Measurements from ENCODE around the gene PLA2G2E.
"Not testable (repeated sequence)": the region's sequence is repeated elsewhere in the genome, so short reads cannot be mapped to it uniquely, and the experiment has no call there.

The PLA2G2E gene, protein sequence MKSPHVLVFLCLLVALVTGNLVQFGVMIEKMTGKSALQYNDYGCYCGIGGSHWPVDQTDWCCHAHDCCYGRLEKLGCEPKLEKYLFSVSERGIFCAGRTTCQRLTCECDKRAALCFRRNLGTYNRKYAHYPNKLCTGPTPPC

DNA sequence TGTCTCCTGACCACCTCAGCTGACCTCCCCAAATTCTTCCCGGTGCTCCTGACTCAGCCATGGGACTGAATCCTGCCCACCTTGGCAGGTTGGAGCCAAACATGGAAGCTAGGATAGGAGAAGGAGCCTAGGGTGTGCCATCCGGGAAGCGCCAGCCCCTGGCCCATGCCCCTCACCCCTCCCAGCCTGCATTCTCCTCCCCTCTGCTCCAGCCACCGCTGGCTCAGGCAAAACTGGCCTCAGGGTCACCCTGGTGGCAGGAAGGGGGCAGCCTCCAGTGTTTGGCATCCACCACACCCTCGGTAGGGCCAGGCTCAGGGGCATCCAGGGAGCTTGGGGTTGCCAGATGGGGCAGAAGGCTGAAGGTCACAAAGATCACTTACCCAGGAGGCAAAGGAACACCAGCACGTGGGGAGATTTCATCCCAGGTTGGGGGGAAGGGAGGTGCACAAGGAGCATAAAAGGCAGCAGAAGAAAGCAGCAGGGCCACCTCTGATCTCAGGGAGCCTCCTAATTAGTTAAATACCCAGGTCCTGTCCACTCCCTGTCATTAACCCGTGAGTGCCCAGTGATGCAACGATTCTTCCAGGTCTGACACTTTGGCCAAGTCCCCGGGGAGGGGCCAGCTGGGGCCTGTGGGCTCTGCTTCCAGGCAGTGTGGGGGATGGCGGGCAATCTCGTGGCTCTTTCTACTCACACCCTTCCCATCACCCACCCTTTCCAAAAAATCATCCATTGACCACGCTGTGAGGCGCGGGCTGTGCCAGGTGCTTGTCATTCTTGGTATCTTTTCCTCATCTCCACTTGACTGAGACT is at the start of gene PLA2G2E:
PLA2G2E (minus strand) TSS at position 481 of the 816 bp plus-strand sequence; CDS start at position 423, 58 bp downstream.
- DNase-seq: no peak

DNA sequence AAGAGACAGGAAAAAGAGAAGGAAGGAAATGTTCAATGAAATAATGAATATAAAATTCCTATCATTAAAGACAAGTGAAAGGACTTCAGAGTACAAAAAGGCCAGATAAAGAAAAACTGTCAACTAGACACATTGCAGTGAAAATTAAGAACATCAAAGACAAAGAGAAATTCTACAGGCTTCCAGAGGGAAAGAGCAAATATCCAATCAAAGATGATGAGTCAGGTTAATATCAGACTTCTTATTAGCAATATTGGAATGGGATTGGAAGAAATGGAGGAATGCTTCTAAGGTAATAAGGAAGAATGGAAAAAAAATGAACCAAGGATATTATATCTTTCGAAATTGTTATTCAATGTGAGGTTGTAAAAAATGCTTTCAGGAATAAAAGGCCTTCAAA is 48.2 kb upstream of the PLA2G2E start:
- DNase-seq: no peak

DNA sequence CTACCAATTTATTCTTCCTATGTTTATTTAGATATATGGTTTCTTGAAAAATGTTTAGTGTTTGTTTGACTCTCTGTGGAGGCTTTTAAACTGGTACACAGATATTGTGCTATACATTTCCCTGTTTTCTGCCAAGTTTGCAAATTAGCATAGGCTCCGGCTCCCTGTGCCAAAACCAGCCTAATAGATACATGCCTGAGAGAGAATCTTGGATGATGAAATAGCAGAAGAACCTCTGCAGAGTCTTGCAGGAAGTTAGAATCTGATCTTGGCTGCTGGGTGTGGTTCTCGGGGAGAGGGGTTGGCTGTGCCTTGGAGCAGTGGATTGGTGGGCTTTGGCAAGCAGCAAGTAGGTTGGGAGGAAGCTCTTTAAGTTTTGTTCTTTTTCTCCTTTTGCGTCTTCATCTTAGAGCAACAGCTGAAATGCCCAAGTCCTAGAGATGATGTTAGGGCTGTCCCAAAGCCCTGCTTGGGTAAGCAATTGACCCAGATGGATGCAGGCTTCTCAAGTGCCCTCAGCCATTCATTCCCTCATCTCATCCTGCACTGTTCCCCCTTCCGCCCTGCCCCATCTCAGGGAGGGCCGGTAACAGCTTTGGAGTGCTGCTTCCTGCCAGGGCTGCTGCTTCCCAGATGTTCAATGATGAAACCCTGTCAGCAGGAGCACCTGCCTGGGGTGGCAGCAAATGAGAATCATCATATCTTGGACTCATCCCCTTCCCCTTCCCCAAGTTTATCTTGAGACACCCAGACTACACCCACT is 46.7 kb upstream of the PLA2G2E start:
- DNase-seq: no peak

DNA sequence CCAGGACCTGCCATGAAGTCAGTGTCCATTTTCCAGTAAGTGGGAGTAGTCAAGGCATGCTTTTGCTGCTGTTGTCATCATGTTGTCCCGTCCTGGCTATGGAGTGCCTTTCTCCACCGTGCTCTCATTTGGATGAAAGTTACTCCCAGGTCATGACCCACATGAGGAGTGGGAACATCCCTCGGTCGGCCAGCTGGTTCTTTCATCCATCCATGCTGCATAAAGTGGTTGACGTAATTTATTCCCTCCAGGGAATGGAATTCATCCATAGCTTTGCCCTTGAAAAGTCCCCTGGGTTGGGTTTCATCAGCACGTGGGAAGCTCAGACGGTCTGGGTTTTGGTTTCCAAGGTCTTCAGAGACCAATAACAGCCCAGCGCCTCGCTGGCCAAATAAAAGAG is 44.4 kb upstream of the PLA2G2E start:
- DNase-seq: no peak

DNA sequence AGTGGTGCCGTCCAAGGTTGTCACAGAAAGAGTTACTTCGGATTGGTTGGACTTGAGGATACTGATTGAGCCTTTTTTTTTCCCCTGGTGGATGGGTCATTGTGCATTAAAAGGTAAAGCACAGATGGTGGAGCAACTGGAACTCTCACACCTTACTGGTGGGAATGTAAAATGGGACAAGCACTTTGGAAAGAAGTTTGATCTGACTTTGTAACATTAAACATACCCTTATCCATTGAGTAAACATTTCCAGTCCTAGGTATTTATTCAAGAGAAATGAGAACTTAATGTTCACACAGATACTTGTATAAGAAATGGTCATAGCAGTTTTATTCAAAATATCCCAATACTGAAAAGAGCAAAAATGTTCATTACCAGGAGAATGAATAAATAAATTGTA is 41.1 kb upstream of the PLA2G2E start:
- no peak for DNase-seq

DNA sequence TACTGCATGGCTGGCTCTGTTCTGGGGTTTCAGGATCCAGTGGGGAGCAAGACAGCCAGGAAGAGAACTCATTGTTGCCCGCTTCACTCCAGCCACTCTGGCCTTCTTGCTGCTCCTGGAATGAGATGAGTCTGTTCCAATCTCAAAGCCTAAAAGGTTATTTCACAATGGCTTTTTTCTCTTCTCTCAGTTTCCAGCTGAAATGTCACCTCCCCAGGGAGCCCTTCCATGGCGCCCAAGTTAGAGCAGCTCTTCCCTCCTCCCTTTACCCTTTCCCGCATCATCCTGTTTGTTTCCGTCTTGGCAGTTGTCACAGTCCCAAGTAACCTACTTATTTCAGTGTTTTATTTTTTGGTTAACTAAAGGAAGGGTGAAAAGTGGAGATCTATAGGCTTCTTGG is 40.2 kb upstream of the PLA2G2E start:
- no peak for DNase-seq

DNA sequence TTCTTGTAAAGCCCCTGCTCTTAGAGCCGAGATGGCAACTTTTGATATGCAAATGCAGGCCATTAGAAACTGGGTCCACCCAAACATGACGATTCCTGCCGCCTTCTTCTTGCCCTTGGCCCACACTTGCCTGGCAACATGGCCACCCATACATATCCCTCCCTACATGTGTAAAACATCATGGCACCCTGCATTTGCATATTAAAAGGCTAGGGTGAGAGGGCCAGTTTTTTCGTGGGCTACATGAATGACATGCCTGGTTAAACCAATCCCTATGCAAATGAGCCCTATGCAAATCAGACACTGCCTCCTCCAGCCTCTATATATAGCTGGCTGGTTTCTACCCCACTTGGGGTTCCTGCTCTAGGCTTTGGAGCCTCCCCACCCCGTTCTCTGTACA is 37.2 kb upstream of the PLA2G2E start:
- no peak for DNase-seq

DNA sequence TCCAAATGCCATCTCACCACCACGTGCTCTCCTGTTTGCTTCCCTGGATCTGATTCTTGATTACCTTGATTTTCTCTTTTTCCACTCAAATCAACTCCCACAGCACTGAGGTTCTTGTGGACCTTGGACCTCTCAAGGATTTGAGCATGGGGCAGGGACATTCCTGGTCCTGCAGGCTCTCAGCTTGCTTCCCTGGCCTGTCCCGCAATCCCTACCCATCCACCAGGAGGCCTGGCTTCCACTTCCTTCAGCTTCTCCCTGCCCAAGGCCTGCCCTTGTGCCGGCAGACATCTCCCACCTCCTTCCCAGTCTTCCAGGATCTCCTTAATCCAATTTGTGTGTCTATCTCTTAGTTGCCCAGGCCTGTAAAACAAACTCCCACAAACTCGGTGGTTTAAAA is 34.4 kb upstream of the PLA2G2E start:
- no peak for DNase-seq

DNA sequence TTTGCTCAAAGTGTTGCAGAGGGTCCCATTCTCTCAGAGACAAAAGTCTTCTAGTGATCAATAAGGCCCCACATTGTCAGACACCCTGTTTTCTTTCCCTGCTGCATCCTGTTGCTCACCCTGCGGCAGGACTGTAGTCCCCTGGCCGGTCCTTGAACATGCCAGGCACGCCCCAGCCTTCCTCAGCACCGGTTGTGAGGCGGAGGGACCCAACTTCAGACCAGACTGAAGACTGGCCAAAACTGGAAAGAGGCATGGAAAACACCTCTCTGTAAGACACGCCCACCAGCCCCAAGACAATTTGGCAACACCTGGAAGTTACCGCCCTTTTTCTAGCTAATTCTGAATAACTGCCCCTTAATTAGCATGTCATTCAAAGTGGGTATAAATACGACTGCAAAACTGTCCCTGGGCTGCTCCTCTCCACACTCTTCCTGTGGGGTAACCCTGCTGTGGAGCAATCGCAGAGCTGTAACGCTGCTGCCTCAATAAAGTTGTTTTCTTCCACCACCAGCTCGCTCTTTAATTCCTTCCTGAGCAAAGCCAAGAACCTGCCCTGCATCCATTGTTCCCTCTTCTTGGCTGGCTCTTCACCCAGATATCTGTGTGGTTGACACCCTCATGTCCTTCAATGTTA is 32.2 kb upstream of the PLA2G2E start:
- DNase-seq: no peak

DNA sequence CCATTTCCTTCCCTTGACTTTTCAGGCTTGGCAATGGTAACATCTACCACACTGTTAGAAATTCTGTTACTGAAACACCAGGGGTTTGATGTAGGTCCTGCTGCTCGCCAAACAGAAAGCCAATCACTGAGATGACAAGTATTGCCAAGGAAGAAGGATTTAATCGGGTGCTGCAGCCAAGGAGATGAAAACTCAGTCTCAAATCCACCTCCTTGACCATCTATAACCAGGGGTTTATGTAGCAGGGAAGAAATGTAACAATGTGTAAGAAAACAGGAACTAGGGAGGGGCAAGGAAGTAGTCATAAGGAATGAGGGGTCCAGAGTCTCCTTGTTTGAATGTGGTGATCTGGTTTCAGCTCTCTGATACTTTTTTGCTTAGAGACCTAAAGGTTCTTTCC is 30.6 kb upstream of the PLA2G2E start:
- no peak for DNase-seq

DNA sequence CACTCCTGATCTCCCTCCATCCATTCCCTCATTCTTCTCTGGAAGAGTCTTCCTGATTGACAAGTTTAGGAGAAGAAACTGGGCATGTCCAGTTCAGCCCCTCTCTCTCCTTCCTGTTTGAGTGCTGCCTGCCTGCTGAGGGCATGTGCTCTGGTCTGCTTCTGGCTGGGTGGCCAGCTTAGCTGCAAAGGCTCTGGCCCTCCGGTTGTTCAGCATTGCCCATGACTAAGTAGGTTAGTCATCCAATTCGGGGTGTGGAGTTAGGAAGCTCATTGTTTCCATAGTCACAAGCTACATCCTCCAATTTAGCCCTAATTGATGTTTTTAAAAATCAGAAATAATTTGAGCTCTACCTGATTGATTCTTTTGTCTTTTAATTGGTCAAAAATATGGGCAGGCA is 25.6 kb upstream of the PLA2G2E start:
- no peak for DNase-seq

DNA sequence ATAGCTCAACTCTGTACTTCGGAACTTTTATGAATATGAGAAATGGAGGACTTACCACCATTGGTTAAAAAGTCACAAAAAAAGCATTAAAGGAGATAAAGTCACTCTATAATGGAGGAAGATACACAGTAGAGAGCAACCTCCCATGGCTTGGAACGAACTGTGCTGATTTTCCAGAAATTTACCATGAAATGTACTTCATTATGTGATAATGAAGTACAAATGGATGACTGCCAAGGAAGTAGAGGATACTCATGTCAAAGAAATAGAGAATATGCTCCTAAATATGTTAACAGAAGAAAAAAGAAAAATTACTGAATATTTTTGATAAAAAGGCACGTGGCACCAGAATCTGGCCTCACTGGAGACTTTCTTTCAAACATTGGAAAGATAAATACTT is 23.6 kb upstream of the PLA2G2E start:
- DNase-seq: no peak

DNA sequence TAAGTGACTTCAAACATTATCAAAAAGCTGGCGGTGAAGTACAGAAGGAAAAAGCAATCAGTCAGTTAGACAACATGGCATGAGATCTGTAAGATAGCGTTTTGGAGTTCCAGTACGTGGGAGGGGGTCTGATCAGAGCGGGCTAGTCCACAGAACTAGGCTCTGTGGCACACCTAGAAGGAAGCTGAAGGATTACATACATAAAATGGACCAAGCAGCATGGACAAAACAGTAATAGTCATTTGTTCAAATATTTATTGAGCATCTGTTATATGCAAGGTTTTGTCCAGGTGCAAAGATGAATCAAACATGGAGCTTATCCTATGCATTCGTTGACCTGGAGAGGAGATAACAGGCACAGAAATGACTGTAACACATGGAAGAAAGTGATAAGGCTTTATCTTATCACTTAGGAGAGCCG is 22.9 kb upstream of the PLA2G2E start:
- no peak for DNase-seq

DNA sequence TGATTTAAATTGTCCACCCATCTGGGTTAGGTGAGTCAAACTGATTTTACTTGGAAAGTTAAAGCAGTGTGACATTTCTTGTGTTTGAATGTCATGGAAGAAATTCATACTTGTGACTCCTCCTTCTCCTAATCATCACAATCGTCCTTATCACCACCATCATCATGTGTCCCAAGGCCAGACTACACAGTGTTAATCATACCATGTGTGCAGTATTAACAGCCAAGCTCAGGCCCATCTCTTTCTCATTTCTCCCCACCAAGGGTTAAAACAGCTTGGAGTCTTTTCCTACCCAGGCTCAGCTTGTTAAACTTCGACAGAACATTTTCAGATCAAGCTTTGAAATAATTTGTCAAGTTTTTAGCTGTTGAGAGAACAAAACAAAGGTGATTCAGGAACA is 22.5 kb upstream of the PLA2G2E start:
- DNase-seq: no peak

DNA sequence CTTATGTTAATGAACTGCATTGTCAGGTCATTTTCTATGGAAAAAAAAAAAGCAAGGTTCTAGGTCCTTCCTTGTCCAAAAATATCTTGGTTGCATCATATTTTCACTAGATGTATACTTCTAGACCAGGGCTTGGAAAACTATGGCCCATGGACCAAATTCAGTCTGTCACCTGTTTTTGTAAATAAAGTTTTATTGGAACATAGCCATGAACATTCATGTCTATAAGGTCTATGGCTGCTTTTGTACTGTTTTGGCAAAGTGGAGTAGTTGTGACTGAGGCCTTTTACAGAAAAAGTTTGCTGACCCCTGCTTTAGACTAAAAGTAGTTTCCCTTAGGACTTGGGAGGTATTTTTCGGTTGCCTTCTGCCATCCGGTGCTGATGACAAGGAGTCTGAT is 19.2 kb upstream of the PLA2G2E start:
- no peak for DNase-seq

DNA sequence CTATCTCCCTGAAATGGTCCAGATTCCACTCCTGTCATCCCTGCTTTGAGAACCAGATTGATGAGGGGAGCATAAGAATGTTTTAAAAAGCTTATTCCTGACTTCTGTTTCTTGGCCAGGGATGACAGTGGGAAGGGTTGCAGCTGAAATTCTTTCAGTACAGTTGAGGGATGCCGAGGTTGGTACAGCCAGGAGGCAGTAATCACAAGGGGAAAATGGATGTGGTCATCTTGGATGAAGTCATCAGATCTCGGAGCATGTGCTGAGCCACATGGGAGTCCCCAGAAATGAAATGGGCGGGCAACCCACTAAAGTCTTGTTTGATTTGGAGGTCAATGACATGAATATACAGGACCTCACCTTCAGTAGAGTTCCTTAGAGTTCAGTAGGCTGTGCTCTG is 18.7 kb upstream of the PLA2G2E start:
- no peak for DNase-seq

DNA sequence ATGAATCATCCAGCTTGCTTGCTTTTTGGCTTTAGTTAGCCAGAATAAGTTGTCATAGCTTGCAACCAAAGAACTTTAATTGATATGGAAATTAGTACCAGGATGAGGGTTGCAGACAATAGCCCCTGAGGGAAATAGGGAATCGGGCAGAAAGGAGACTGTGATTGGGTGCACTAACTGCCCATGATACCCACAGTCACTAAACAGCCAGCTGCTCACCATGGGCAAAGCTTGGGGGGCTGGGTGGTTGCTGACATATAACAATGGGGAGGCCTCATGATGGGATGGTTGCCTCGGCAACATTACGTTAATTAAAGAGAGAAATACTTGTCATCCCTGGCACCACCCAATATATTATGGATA is 17.8 kb upstream of the PLA2G2E start:
- DNase-seq: no peak

DNA sequence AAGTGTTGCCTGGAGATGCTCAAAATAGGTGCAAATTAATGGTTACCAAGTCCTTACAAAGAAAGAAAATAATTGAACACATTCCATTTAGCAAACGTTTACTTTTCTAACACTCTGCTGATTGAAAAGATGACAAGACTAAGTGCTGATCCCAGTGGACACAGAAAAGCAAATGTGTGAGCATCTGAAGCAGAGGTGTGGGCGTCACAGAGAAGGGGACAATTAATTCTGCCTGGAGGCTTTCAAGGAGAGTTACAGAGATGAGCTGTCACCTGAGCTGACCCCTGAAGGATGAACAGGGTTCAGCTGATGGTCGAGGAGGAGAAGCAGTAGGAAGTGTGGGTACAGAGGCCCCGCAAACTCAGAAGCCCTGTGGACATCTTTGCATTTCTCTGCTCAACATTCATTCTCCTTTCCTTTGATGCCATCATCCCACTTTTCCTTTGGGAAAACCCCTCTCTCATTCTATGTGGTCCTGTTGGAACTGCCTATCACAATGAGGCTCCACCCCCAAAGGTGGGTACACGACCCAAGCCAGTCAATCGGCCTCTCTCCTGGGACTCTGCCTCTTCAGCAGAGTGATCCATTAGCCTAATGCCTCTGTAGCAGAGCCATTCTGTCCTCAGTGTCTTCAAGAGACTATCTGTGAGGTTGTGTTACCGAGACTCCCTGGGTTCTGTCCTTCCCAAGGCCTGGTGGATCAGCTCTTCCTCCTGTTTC is 17.2 kb upstream of the PLA2G2E start:
- no peak for DNase-seq

DNA sequence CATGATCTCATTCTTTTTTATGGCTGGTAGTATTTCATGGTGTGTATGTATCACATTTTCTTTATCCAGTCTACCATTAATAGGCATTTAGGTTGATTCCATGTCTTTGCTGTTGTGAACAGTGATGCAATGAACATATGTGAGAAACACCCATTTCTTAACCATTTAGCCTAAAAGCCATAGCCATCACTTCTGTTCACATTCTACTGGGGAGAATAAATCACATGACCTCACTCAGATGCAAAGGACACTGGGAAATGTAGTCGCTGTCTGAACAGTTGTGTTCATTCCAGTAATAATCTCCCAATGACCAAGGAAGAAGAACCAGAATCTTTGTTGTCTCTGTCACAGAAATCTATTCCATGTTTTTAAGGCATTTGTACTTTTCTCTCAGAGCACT is 15.1 kb upstream of the PLA2G2E start:
- no peak for DNase-seq

DNA sequence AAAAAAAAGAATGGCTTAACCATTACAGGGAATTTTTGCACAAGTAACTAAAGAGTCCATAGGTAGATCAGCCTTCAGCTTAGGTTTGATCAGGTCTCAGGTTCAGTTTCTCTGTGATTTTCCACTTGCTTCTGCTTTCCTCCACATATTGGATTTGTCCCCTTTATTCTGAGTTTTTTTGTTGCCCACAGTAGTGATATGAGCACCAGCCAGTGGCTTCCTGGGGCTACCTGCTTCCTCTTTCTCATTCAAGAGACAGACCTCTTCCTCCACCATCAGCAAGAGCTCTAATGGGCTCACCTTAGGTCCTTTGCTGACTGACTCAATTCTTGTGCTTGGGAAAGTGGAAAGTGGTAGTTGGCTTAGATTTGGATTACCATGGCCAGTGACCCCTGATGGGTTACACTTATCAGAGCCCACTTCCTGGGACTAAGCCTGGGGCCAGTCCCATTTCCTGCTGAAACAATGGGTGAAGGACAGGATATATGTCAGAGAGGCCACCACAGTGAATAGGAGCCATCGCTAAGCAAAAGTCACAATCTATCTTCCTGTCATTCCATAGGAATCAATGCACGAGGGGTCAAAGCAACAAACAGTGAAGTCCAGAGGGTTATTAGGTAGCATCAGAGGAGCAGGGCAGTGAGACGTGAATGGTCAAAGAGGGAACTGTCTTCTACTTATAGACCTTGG is 12.8 kb upstream of the PLA2G2E start:
- DNase-seq: no peak

DNA sequence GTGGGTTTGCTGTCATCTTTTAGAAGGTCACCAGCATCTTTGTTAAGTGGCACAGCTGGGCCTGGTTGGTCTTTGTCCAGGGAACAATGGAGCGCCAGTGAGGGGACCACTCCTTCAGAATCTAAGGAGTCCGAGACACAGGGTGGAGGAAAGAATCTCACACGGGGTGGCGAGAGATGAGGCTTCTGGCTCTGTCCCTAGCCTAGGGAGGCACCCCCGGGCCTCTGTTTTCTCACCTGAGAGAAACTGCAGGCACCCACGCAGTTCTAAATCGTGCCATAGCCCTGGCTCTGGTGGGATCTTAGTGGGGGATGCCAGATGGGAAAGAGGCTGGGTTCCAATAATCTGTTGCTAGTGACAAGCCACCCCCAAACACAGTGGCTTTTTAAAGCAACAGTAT is 10.9 kb upstream of the PLA2G2E start:
- no peak for DNase-seq

DNA sequence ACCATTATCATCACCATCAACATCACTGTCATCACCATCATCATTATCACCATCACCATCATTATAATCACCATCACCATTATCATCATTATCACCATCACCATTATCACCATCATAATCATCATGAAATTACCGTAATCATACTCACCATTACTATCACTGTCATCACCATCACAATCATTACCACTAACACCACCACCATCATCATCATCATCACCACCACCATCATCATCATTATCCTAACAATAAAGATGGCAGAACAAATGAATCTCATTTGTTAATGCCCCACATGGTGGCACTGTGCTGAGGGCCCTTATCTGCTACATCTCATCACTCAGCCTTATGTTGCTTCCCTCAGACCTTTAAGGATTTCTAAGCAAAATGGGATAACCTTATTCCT is 9.4 kb upstream of the PLA2G2E start:
- DNase-seq: no peak

DNA sequence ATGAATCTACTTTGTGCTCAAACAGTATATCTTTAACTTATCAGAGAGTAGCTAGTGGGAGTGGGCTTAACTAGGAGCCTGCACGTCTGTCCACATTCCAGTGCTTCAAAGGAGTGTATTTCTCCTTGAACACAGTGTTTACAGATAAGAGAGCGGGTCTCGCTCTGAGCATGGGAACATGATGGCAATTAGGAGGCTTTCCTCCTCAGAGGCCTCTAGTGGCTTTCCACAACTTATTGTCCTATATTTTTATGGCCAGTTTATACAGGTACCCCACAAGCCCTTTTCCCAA is 3.7 kb upstream of the PLA2G2E start:
- DNase-seq: not testable (repeated sequence)
